Pancreas (tissue), 10 donors: ENCODE measurements around the gene GPR25. TPM values are rescaled to one million over a fixed set of nuclear protein-coding genes. Genes with fewer than 3 reads are reported as not detected.

Experiments
- ATAC-seq, 4 donors: fragments of 200-7000 bp; cut with Tn5 transposase; one replicate each; pipeline versions ENCODE4 v1.8.0 to v1.9.1; 2020; ENCODE audit warnings: mild to moderate bottlenecking in 4 of 4, moderate library complexity in 4 of 4
- DNase-seq, 6 donors: peaks; one replicate each; pipeline ENCODE4 v3.0.0-alpha.2; 2020
- FAIRE-seq: peaks from 2 replicates; lab custom pipeline; 2012; peaks lifted over from hg19 to GRCh38; lab: Jason Lieb, UNC
- H3K27ac ChIP-seq, 4 donors: fragments of 200-600 bp; sonication (generic); 1 replicate in 3 of 4; 2 replicates in 1 of 4; pipeline versions ENCODE4 v1.5.0 to v1.8.0; 2020
- H3K27me3 ChIP-seq, 4 donors: fragments of 200-600 bp; one replicate each; pipeline ENCODE4 v1.8.0; 2021
- H3K36me3 ChIP-seq, 3 donors: fragments of 200-600 bp; sonication (generic) in 1 of 3; one replicate each; pipeline versions ENCODE4 v1.5.0 to v1.8.0; 2020 to 2021
- H3K4me1 ChIP-seq, 3 donors: fragments of 200-600 bp; one replicate each; pipeline ENCODE4 v1.8.0; 2021
- H3K4me3 ChIP-seq, 4 donors: fragments of 200-600 bp; sonication (generic) in 2 of 4; one replicate each; pipeline versions ENCODE4 v1.5.0 to v1.8.0; 2020 to 2021
- H3K9me3 ChIP-seq, 4 donors: fragments of 200-600 bp; one replicate each; pipeline ENCODE4 v1.8.0; 2021
- WGBS, 2 donors: extraction: QIAGEN DNeasy Blood & Tissue Kit; methylation state at CpG; one replicate each; pipeline ENCODE4 v1.1.7; 2013; 5-methylcytosine and 5-hydroxymethylcytosine counted together
- intact Hi-C, 3 donors: fragments of 100-400 bp; cut with DNase I; formaldehyde crosslinking; loops; one replicate each; pipeline versions ENCODE4 v1.11.1 to v1.14.2; 2022
- polyA plus RNA-seq, 2 donors: library from polyadenylated mRNA; stranded (reverse); fragments of 200-250 nt; gene quantifications; one replicate each; pipeline ENCODE4 v1.2.3, GENCODE V29; 2013
- total RNA-seq, 6 donors: library from RNA; stranded (reverse); fragmentation: NEBNext Ultra II Directional in 4 of 6; extraction: Animal tissue kit (Norgen Biotek cat#: 25700) in 4 of 6; gene quantifications; one replicate each; pipeline versions ENCODE4 v1.2.1 to v1.2.4, GENCODE V29; 2021 to 2023
- TF ChIP-seq, protein P1 (sequence below), 4 donors: fragments of 200-600 bp; sonication (generic) in 3 of 4; IDR thresholded peaks; one replicate each; pipeline versions ENCODE4 v1.5.0 to v1.8.0; 2021; ENCODE audit warnings: antibody characterized with exemption in 4 of 4
- donor health status: healthy with polysubstance abuse.
- donor health status: DM: no; HTN: no; CAD: no; lungs with moderate emphysema.
- donor health status: DM: no; HTN: no; CAD: no.
- donor health status: control.
- donor health status: control.
- donor health status: Bipolar disorder and iron deficiency.
- donor health status: DM: yes; HTN: yes; CAD: no.
- donor health status: DM: no; HTN: no; CAD: no.
- donor health status: DM: no; HTN: no; CAD: no.
- donor health status: DM: yes; HTN: yes; CAD: no.

GPR25 gene
- total and polyA plus RNA-seq, 8 donors = 0.31 TPM; not detected in 7

GRCh38 chr1:200889571-200889970 lies 16.8 kb downstream of the GPR25 start:
- no peaks in the 10 kb centered on the region for H3K27me3 ChIP-seq
- FAIRE-seq = no peak
- H3K4me1 ChIP-seq = no peaks in the 10 kb centered on the region
- DNase-seq = no peak
- H3K36me3 ChIP-seq = no peaks in the 10 kb centered on the region
- WGBS, 2 donors = 93 to 95% methylated on average over 2 of the region's 2 CpGs
- ATAC-seq = no peak
- intact Hi-C loops = no loop called here
- TF ChIP-seq, protein P1, sequence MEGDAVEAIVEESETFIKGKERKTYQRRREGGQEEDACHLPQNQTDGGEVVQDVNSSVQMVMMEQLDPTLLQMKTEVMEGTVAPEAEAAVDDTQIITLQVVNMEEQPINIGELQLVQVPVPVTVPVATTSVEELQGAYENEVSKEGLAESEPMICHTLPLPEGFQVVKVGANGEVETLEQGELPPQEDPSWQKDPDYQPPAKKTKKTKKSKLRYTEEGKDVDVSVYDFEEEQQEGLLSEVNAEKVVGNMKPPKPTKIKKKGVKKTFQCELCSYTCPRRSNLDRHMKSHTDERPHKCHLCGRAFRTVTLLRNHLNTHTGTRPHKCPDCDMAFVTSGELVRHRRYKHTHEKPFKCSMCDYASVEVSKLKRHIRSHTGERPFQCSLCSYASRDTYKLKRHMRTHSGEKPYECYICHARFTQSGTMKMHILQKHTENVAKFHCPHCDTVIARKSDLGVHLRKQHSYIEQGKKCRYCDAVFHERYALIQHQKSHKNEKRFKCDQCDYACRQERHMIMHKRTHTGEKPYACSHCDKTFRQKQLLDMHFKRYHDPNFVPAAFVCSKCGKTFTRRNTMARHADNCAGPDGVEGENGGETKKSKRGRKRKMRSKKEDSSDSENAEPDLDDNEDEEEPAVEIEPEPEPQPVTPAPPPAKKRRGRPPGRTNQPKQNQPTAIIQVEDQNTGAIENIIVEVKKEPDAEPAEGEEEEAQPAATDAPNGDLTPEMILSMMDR (IDR thresholded peaks at IDR 0.05) = no peak
- H3K9me3 ChIP-seq = no peaks in the 10 kb centered on the region
- H3K27ac ChIP-seq = no peak overlapping the region
- no peak overlapping the region for H3K4me3 ChIP-seq

GRCh38 chr1:200890027-200890426 lies 17.2 kb downstream of the GPR25 start:
- intact Hi-C loops = loop anchor here in 1 of 3 donors (10.0 kb wide), 1 partner anchor 155 kb away; no protein-coding TSS in a partner anchor
- Histone ChIP-seq H3K27me3 (no peaks in the 10 kb centered on the region), H3K36me3 (no peaks in the 10 kb centered on the region), H3K9me3 (no peaks in the 10 kb centered on the region), H3K27ac (no peak overlapping the region), H3K4me1 (no peaks in the 10 kb centered on the region), H3K4me3 (no peak overlapping the region)
- TF ChIP-seq, protein P1 (IDR thresholded peaks at IDR 0.05) = no peak
- no peak for ATAC-seq
- no peak for DNase-seq
- no peak for FAIRE-seq
- WGBS, 2 donors = 91 to 93% methylated on average over 15 of the region's 15 CpGs

- DNase-seq (peak in 5 of 6 donors; percentile 34 to 77 (median 51)), ATAC-seq (peak; percentile 39 to 71 (median 56)), FAIRE-seq (no peak)
- Histone ChIP-seq H3K27me3 (no peaks in the 10 kb centered on the region), H3K27ac (peak overlapping the region; percentile 67 to 72 (median 69)), H3K4me1 (no peaks in the 10 kb centered on the region), H3K9me3 (no peaks in the 10 kb centered on the region), H3K36me3 (no peaks in the 10 kb centered on the region), H3K4me3 (peak overlapping the region; percentile 33 to 66 (median 44))
- TF ChIP-seq, protein P1 (IDR thresholded peaks at IDR 0.05) = peak in 2 of 4 donors; percentile 6 to 13
- intact Hi-C loops = loop anchor here in 1 of 3 donors (10.0 kb wide), 1 partner anchor 154 kb away; no protein-coding TSS in a partner anchor
- WGBS, 2 donors = 4% methylated on average over 64 to 72 of the region's 72 CpGs
Observed at GRCh38 chr1:200890818-200891773, 18.3 kb downstream of the GPR25 start.

DNA sequence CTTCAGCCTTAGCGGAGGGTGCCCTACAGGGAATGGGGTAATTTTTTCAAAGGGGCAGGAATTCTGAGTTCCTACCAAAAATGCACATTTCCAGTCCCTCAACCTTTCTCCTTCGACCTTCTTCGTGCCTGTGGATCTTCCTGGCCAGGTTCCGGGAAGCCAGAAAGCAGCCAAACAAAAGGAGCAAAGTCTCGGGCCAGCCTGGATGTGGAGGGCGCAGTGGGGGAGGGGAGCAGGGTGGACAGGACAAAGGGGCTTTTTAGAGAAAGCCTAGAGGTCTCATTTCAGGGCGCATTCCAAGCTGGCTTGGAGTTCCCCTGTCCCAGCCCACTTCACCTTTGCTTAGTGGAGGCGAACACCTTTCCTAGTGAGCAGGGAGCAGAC lies 19.0 kb downstream of the GPR25 start:
- Histone ChIP-seq H3K9me3 (no peaks in the 10 kb centered on the region), H3K4me3 (peak overlapping the region in 3 of 4 donors; percentile 33 to 66 (median 51)), H3K36me3 (no peaks in the 10 kb centered on the region), H3K27ac (peak overlapping the region in 3 of 4 donors; percentile 67 to 72 (median 69)), H3K27me3 (no peaks in the 10 kb centered on the region), H3K4me1 (no peaks in the 10 kb centered on the region)
- WGBS, 2 donors = 26 to 29% methylated on average over 7 to 8 of the region's 8 CpGs
- FAIRE-seq (no peak), DNase-seq (peak in 1 of 6 donors; percentile 29), ATAC-seq (peak in 1 of 4 donors; percentile 2)
- TF ChIP-seq, protein P1 (IDR thresholded peaks at IDR 0.05) = no peak
- intact Hi-C loops = loop anchor here in 1 of 3 donors (10.0 kb wide), 1 partner anchor 153 kb away; no protein-coding TSS in a partner anchor
